Panc1 (cell line): Measurements from ENCODE around the gene DNAJC30. TPM values are rescaled to one million over a fixed set of nuclear protein-coding genes. Genes with fewer than 3 reads are reported as not detected.

Source experiments
- ATAC-seq: fragments of 200-7000 bp; cut with Tn5 transposase; 2 replicates; pipeline ENCODE4 v1.9.1; 2020; ENCODE audit warnings: mild to moderate bottlenecking, moderate library complexity
- BruUV-seq: library from RNA; stranded (reverse); fragments of 400-500 nt; replicated peaks from 2 replicates; lab custom pipeline; 2021; lab: Mats Ljungman, UMichigan
- CTCF ChIA-PET: fragments of 300-600 bp; sonication (Branson Sonifier 250); formaldehyde crosslinking; loops from one replicate; lab custom pipeline; 2022; ENCODE audit warnings: antibody characterized with exemption; lab: Charles Lee
- POLR2A ChIA-PET: fragments of 300-600 bp; sonication (Branson Sonifier 250); formaldehyde crosslinking; loops from one replicate; lab custom pipeline; 2022; ENCODE audit warnings: antibody characterized with exemption; lab: Charles Lee
- DNase-seq: peaks from one replicate; pipeline ENCODE4 v3.0.0-alpha.2; 2010; ENCODE audit warnings: low read depth, low spot score
- H3K27ac ChIP-seq: 2 replicates; pipeline ENCODE4 v1.5.1; 2011; ENCODE audit warnings: mild to moderate bottlenecking, low read length, inconsistent platforms
- H3K27me3 ChIP-seq: fragments of 200-500 bp; sonication (Bioruptor generic); 2 replicates; pipeline ENCODE4 v1.6.0; 2014; ENCODE audit warnings: low read length, inconsistent platforms; ENCODE audit not compliant: control insufficient read depth, insufficient read depth
- H3K36me3 ChIP-seq: fragments of 200-500 bp; sonication (Bioruptor generic); 2 replicates; pipeline ENCODE4 v1.5.1; 2014; ENCODE audit warnings: inconsistent platforms, mild to moderate bottlenecking, low read length, moderate library complexity; ENCODE audit not compliant: control insufficient read depth, insufficient read depth
- H3K4me1 ChIP-seq: 2 replicates; pipeline ENCODE4 v1.5.1; 2011; ENCODE audit warnings: inconsistent platforms, mild to moderate bottlenecking, low read length, moderate library complexity; ENCODE audit not compliant: control insufficient read depth, insufficient read depth
- H3K4me3 ChIP-seq, 2 experiments: 2 replicates each; pipeline ENCODE4 v1.5.1; 2011 to 2012; ENCODE audit warnings: low read depth in 2 of 2, low read length in 2 of 2, mild to moderate bottlenecking in 2 of 2, inconsistent platforms in 1 of 2, moderate library complexity in 1 of 2
- H3K9me3 ChIP-seq: fragments of 200-500 bp; sonication (Bioruptor generic); 2 replicates; pipeline ENCODE4 v1.5.1; 2014; ENCODE audit warnings: low read depth, mild to moderate bottlenecking, inconsistent platforms, low read length, moderate library complexity; ENCODE audit not compliant: control insufficient read depth, insufficient read depth
- POLR2AphosphoS5 ChIP-seq: IDR thresholded peaks from 2 replicates; pipeline ENCODE4 v1.6.1; 2012; ENCODE audit warnings: mild to moderate bottlenecking, low read depth, low read length, moderate library complexity
- REST ChIP-seq, 2 experiments: IDR thresholded peaks; 2 replicates each; pipeline ENCODE4 v1.6.1; 2011 to 2012; ENCODE audit warnings: low read depth in 2 of 2, control low read depth in 1 of 2, low read length in 1 of 2, mild to moderate bottlenecking in 1 of 2, moderate library complexity in 1 of 2; ENCODE audit not compliant: insufficient read depth in 1 of 2
- SIN3A ChIP-seq: IDR thresholded peaks from 2 replicates; pipeline ENCODE4 v1.6.1; 2012; ENCODE audit warnings: low read depth, mild to moderate bottlenecking, low read length, moderate library complexity, borderline replicate concordance; ENCODE audit not compliant: insufficient read depth
- TCF7L2 ChIP-seq: IDR thresholded peaks from 2 replicates; pipeline ENCODE4 v1.6.1; 2011; ENCODE audit warnings: mild to moderate bottlenecking, low read depth, low read length, inconsistent platforms
- in situ Hi-C: cut with HindIII; loops from 2 replicates; pipeline ENCODE4 v1.10.0; 2016; ENCODE audit warnings: low sequenced_read_pairs, low pct_unique_long_range_greater_than_20kb
- intact Hi-C: fragments of 100-400 bp; cut with micrococcal nuclease; formaldehyde crosslinking; loops from one replicate; pipeline ENCODE4 v1.10.0; 2022; ENCODE audit not compliant: unreplicated experiment
- total RNA-seq: library from RNA; stranded (reverse); gene quantifications from one replicate; pipeline ENCODE4 v1.2.1, GENCODE V29; 2021; ENCODE audit not compliant: unreplicated experiment
- TF ChIP-seq, protein P1 (sequence below): fragments of 450-650 bp; IDR thresholded peaks from 2 replicates; pipeline ENCODE4 v1.5.1; 2017; ENCODE audit warnings: mild to moderate bottlenecking

DNAJC30 gene
- total RNA-seq, 1 experiment from 2014 or later: 11.1 TPM

- Histone ChIP-seq H3K36me3 (no peaks in the 10 kb centered on the region), H3K9me3 (no peaks in the 10 kb centered on the region), H3K4me3 (no peak overlapping the region), H3K4me1 (peaks cover 8% of the 10 kb centered on the region), H3K27ac (no peak overlapping the region), H3K27me3 (no peaks in the 10 kb centered on the region)
- no peak for TF ChIP-seq REST (IDR thresholded peaks at IDR 0.05; ENCODE audit: insufficient read depth in 1 of 2, low read depth in 2 of 2, low read length in 1 of 2)
- TF ChIP-seq POLR2AphosphoS5: no peak
- no peak for TF ChIP-seq SIN3A
- in situ Hi-C loops: no loop called here
- ATAC-seq (no peak), DNase-seq (no peak)
- ChIA-PET CTCF (interaction anchor here (0.6 kb wide), 1 partner anchor 321 kb away, joined by 5 read pairs; no protein-coding TSS in a partner anchor), POLR2A (interaction anchor here (0.6 kb wide), 1 partner anchor 55 kb away, joined by 3 read pairs; no protein-coding TSS in a partner anchor)
- no TSS peak for BruUV-seq
- intact Hi-C loops: no loop called here
These were observed 47.2 kb upstream of the DNAJC30 start for GRCh38 chr7:73730485-73730884.

DNA sequence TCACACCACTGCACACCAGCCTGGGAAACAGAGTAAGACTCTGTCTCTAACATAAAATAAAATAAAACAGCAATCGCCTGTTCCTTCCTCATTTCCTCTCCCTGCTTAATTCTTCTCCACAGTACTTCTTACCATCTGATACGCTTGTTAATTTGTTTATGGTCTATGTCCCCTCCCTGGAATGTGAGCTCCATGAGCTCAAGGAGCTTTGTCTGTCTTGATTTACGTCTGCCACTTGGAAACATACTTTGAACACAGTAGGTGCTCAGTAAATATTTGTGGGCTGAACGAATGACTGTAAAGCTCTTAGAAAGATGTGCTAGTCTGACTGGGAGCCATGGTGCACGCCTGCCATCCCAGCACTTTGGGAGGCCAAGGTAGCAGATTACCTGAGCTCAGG, 45.3 kb upstream of the DNAJC30 start:
- DNase-seq (no peak), ATAC-seq (no peak)
- no TSS peak for BruUV-seq
- H3K4me1 ChIP-seq: no peaks in the 10 kb centered on the region
- TF ChIP-seq, protein P1, sequence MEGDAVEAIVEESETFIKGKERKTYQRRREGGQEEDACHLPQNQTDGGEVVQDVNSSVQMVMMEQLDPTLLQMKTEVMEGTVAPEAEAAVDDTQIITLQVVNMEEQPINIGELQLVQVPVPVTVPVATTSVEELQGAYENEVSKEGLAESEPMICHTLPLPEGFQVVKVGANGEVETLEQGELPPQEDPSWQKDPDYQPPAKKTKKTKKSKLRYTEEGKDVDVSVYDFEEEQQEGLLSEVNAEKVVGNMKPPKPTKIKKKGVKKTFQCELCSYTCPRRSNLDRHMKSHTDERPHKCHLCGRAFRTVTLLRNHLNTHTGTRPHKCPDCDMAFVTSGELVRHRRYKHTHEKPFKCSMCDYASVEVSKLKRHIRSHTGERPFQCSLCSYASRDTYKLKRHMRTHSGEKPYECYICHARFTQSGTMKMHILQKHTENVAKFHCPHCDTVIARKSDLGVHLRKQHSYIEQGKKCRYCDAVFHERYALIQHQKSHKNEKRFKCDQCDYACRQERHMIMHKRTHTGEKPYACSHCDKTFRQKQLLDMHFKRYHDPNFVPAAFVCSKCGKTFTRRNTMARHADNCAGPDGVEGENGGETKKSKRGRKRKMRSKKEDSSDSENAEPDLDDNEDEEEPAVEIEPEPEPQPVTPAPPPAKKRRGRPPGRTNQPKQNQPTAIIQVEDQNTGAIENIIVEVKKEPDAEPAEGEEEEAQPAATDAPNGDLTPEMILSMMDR: no peak
- no peak for TF ChIP-seq REST (IDR thresholded peaks at IDR 0.05; ENCODE audit: insufficient read depth in 1 of 2, low read depth in 2 of 2, low read length in 1 of 2)
- TF ChIP-seq SIN3A: no peak
- no peak for TF ChIP-seq POLR2AphosphoS5
- TF ChIP-seq TCF7L2: no peak
- H3K9me3 ChIP-seq: no peaks in the 10 kb centered on the region
- H3K27me3 ChIP-seq: no peaks in the 10 kb centered on the region
- intact Hi-C loops (loop anchor here (5.0 kb wide), 1 partner anchor 121 kb away; no protein-coding TSS in a partner anchor), in situ Hi-C loops (no loop called here)
- POLR2A ChIA-PET: interaction anchor here (0.9 kb wide), 1 partner anchor 23 kb away, joined by 3 read pairs; no protein-coding TSS in a partner anchor
- CTCF ChIA-PET: interaction anchor here (0.5 to 0.9 kb wide), 3 partner anchors 18 to 116 kb away, joined by 3 to 4 read pairs (median 3); no protein-coding TSS in a partner anchor
- H3K36me3 ChIP-seq: no peaks in the 10 kb centered on the region
- no peak overlapping the region for H3K27ac ChIP-seq
- no peak overlapping the region for H3K4me3 ChIP-seq
